Measurements from ENCODE around the gene C2orf69. TPM values are rescaled to one million over a fixed set of nuclear protein-coding genes. Genes with fewer than 3 reads are reported as not detected.

The C2orf69 gene
- total and polyA plus RNA-seq, 2 donors (not counting 1 experiment from before 2014, with no cell fraction given), result 3.7 to 12.9 TPM

GRCh38 chr2:199951023-199951422 lies 39.9 kb downstream of the C2orf69 start:
- Histone ChIP-seq H3K4me2 (replicated peaks; ENCODE audit: low read depth, low read length, poor library complexity, severe bottlenecking) (no peak overlapping the region), H3K36me3 (replicated peaks in 1 of 2; ENCODE audit: control extremely low read depth in 1 of 2, control insufficient read depth in 1 of 2, extremely low read depth in 1 of 2, insufficient read depth in 2 of 2, low read length in 1 of 2) (peaks cover 11 to 18% of the 10 kb centered on the region in 2 experiments), H3K4me3 (ENCODE audit: control extremely low read depth in 1 of 5, extremely low read depth in 1 of 5, insufficient read depth in 1 of 5, low read depth in 2 of 5, low read length in 4 of 5) (no peak overlapping the region), H3K9ac (ENCODE audit: low read length) (no peak overlapping the region), H3K27me3 (replicated peaks in 1 of 4; ENCODE audit: control extremely low read depth in 1 of 4, control insufficient read depth in 3 of 4, insufficient read depth in 4 of 4, low read length in 3 of 4) (no peaks in the 10 kb centered on the region), H4K20me1 (ENCODE audit: control insufficient read depth, insufficient read depth, low read length, poor library complexity, severe bottlenecking) (peaks cover 4% of the 10 kb centered on the region), H3K27ac (ENCODE audit: low read length in 2 of 2) (no peak overlapping the region), H2AFZ (ENCODE audit: insufficient read depth, low read depth, low read length, poor library complexity, severe bottlenecking) (no peak overlapping the region), H3K4me1 (ENCODE audit: control insufficient read depth in 2 of 2, insufficient read depth in 2 of 2, low read length in 2 of 2) (peaks cover 14 to 15% of the 10 kb centered on the region in 2 donors), H3K9me3 (ENCODE audit: control extremely low read depth in 1 of 3, control insufficient read depth in 2 of 3, insufficient read depth in 1 of 3, low read length in 2 of 3) (no peaks in the 10 kb centered on the region), H3K79me2 (ENCODE audit: control insufficient read depth, insufficient read depth, low read length) (peaks cover 48% of the 10 kb centered on the region)
- ChIA-PET CTCF (no interaction called here), POLR2A (no interaction called here)
- no CpG with 5 or more reads among the region's 1 CpG for WGBS (ENCODE audit: insufficient coverage)
- no peaks in the 10 kb centered on the region for H3K27me3 Mint-ChIP-seq
- intact Hi-C loops (cut with micrococcal nuclease), result no loop called here
- no peak overlapping the region for H3K4me3 Mint-ChIP-seq
- ATAC-seq (ENCODE audit: low read depth), result no peak
- no peaks in the 10 kb centered on the region for H3K9me3 Mint-ChIP-seq (ENCODE audit: insufficient read depth)
- no peak overlapping the region for H3K27ac Mint-ChIP-seq
- no peak for TF ChIP-seq EZH2 (IDR thresholded peaks at IDR 0.05; ENCODE audit: borderline replicate concordance, insufficient read depth, low read depth, low read length, poor library complexity, severe bottlenecking)
- TF ChIP-seq CTCF (IDR thresholded peaks at IDR 0.05), result no peak
- DNase-seq, result no peak
- peaks cover 29% of the 10 kb centered on the region for H3K4me1 Mint-ChIP-seq

- DNase-seq, result no peak
- Mint-ChIP-seq H3K9me3 (ENCODE audit: insufficient read depth) (no peaks in the 10 kb centered on the region), H3K4me1 (peaks cover 54% of the 10 kb centered on the region), H3K27ac (peak overlapping the region; percentile 93), H3K4me3 (peak overlapping the region; percentile 98), H3K27me3 (no peaks in the 10 kb centered on the region)
- ChIA-PET POLR2A (no interaction called here), CTCF (no interaction called here)
- Histone ChIP-seq H3K4me2 (replicated peaks; ENCODE audit: low read depth, low read length, poor library complexity, severe bottlenecking) (peak overlapping the region; percentile 80), H3K79me2 (ENCODE audit: control insufficient read depth, insufficient read depth, low read length) (peaks cover 56% of the 10 kb centered on the region), H4K20me1 (ENCODE audit: control insufficient read depth, insufficient read depth, low read length, poor library complexity, severe bottlenecking) (peaks cover 4% of the 10 kb centered on the region), H2AFZ (ENCODE audit: insufficient read depth, low read depth, low read length, poor library complexity, severe bottlenecking) (peak overlapping the region; percentile 99), H3K4me3 (ENCODE audit: control extremely low read depth in 1 of 5, extremely low read depth in 1 of 5, insufficient read depth in 1 of 5, low read depth in 2 of 5, low read length in 4 of 5) (peak overlapping the region; percentile 70 to 97 (median 75)), H3K27ac (ENCODE audit: low read length in 2 of 2) (peak overlapping the region; percentile 59 to 85), H3K9ac (ENCODE audit: low read length) (peak overlapping the region; percentile 88), H3K9me3 (ENCODE audit: control extremely low read depth in 1 of 3, control insufficient read depth in 2 of 3, insufficient read depth in 1 of 3, low read length in 2 of 3) (no peaks in the 10 kb centered on the region), H3K27me3 (replicated peaks in 1 of 4; ENCODE audit: control extremely low read depth in 1 of 4, control insufficient read depth in 3 of 4, insufficient read depth in 4 of 4, low read length in 3 of 4) (no peaks in the 10 kb centered on the region), H3K4me1 (ENCODE audit: control insufficient read depth in 2 of 2, insufficient read depth in 2 of 2, low read length in 2 of 2) (peaks cover 24 to 27% of the 10 kb centered on the region in 2 donors), H3K36me3 (replicated peaks in 1 of 2; ENCODE audit: control extremely low read depth in 1 of 2, control insufficient read depth in 1 of 2, extremely low read depth in 1 of 2, insufficient read depth in 2 of 2, low read length in 1 of 2) (peaks cover 3 to 14% of the 10 kb centered on the region in 2 experiments)
- no peak for TF ChIP-seq CTCF (IDR thresholded peaks at IDR 0.05)
- intact Hi-C loops (cut with micrococcal nuclease), result loop anchor here (1.0 to 5.0 kb wide), 4 partner anchors 44 to 1497 kb away; partner anchors contain the start of genes C2orf69, NIF3L1, PPIL3 and SGO2
- no peak for ATAC-seq (ENCODE audit: low read depth)
- under 1% methylated on average over 10 of the region's 13 CpGs for WGBS (ENCODE audit: insufficient coverage)
Observed at GRCh38 chr2:199955007-199955338, 43.9 kb downstream of the C2orf69 start.

Data from B cell (primary cell).